CD4-positive, alpha-beta T cell (primary cell): Measurements from ENCODE around the gene ONECUT3. TPM values are rescaled to one million over a fixed set of nuclear protein-coding genes. Genes with fewer than 3 reads are reported as not detected.

ENCODE experiments used
- ATAC-seq: fragments of 200-7000 bp; cut with Tn5 transposase; one replicate; pipeline ENCODE4 v1.10.0; 2022; ENCODE audit warnings: mild to moderate bottlenecking; ENCODE audit not compliant: poor library complexity
- CTCF ChIA-PET: fragments of 350-600 bp; sonication (Branson Sonifier 250); formaldehyde crosslinking; loops from one replicate; lab custom pipeline; 2021; ENCODE audit warnings: antibody characterized with exemption, inconsistent platforms; lab: Charles Lee
- POLR2A ChIA-PET: fragments of 350-600 bp; sonication (Branson Sonifier 250); formaldehyde crosslinking; loops from one replicate; lab custom pipeline; 2021; ENCODE audit warnings: antibody characterized with exemption, inconsistent platforms; lab: Charles Lee
- DNase-seq, 14 experiments: peaks; one replicate each; pipeline ENCODE4 v3.0.0-alpha.2; 2013 to 2020; ENCODE audit warnings: mixed read lengths in 2 of 14
- H3K27ac ChIP-seq, 2 donors: one replicate each; pipeline versions ENCODE4 v1.5.1 to v1.7.0; 2013; ENCODE audit warnings: low read length in 2 of 2, low read depth in 1 of 2, mild to moderate bottlenecking in 1 of 2
- H3K27me3 ChIP-seq, 2 experiments: 1 replicate in 1 of 2; 2 replicates in 1 of 2; pipeline versions ENCODE4 v1.6.1 to v1.7.0; 2013; ENCODE audit warnings: low read length in 2 of 2, control low read depth in 1 of 2, mild to moderate bottlenecking in 1 of 2, moderate library complexity in 1 of 2; ENCODE audit not compliant: insufficient read depth in 2 of 2, control insufficient read depth in 1 of 2
- H3K36me3 ChIP-seq: one replicate; pipeline ENCODE4 v1.6.1; 2013; ENCODE audit warnings: low read length, control low read depth; ENCODE audit not compliant: insufficient read depth
- H3K4me1 ChIP-seq: one replicate; pipeline ENCODE4 v1.6.1; 2013; ENCODE audit warnings: low read length, control low read depth; ENCODE audit not compliant: insufficient read depth
- H3K4me3 ChIP-seq: one replicate; pipeline ENCODE4 v1.5.1; 2013; ENCODE audit warnings: mild to moderate bottlenecking, low read length, moderate library complexity
- H3K9me3 ChIP-seq, 2 experiments: 1 replicate in 1 of 2; 2 replicates in 1 of 2; pipeline versions ENCODE4 v1.6.1 to v1.7.0; 2013; ENCODE audit warnings: low read length in 2 of 2, mild to moderate bottlenecking in 2 of 2, control low read depth in 1 of 2, moderate library complexity in 1 of 2; ENCODE audit not compliant: control insufficient read depth in 1 of 2, insufficient read depth in 1 of 2
- H3K27ac Mint-ChIP-seq: one replicate; pipeline ENCODE4 v1.8.0; 2020; ENCODE audit warnings: mixed read lengths
- H3K27me3 Mint-ChIP-seq: one replicate; pipeline ENCODE4 v1.8.0; 2021; ENCODE audit warnings: mixed read lengths
- H3K36me3 Mint-ChIP-seq: one replicate; pipeline ENCODE4 v1.8.0; 2021; ENCODE audit warnings: low read depth, mixed read lengths
- H3K4me1 Mint-ChIP-seq: one replicate; pipeline ENCODE4 v1.8.0; 2021; ENCODE audit warnings: low read depth, mixed read lengths
- H3K4me3 Mint-ChIP-seq: one replicate; pipeline ENCODE4 v1.8.0; 2020; ENCODE audit warnings: mild to moderate bottlenecking, mixed read lengths
- H3K9me3 Mint-ChIP-seq: one replicate; pipeline ENCODE4 v1.8.0; 2020; ENCODE audit warnings: mixed read lengths
- intact Hi-C, 2 experiments: fragments of 100-400 bp; cut with DNase I in 1 of 2; cut with micrococcal nuclease in 1 of 2; formaldehyde crosslinking; loops; one replicate each; pipeline versions ENCODE4 v1.15.1 to v1.9.0; 2023 to 2025; cut with DNase I, micrococcal nuclease
- total RNA-seq, 174 experiments: library from RNA in 2 of 174; stranded (reverse) in 2 of 174; gene quantifications; one replicate each; pipeline ENCODE4 v1.2.3 and lab custom pipeline; 2021 to 2026
- TF ChIP-seq, protein P1 (sequence below): fragments of 200-600 bp; IDR thresholded peaks from one replicate; pipeline ENCODE4 v1.8.0; 2022; ENCODE audit warnings: antibody characterized with exemption, mild to moderate bottlenecking

ONECUT3 gene
- total RNA-seq, 2 experiments from 2014 or later = not detected

DNA sequence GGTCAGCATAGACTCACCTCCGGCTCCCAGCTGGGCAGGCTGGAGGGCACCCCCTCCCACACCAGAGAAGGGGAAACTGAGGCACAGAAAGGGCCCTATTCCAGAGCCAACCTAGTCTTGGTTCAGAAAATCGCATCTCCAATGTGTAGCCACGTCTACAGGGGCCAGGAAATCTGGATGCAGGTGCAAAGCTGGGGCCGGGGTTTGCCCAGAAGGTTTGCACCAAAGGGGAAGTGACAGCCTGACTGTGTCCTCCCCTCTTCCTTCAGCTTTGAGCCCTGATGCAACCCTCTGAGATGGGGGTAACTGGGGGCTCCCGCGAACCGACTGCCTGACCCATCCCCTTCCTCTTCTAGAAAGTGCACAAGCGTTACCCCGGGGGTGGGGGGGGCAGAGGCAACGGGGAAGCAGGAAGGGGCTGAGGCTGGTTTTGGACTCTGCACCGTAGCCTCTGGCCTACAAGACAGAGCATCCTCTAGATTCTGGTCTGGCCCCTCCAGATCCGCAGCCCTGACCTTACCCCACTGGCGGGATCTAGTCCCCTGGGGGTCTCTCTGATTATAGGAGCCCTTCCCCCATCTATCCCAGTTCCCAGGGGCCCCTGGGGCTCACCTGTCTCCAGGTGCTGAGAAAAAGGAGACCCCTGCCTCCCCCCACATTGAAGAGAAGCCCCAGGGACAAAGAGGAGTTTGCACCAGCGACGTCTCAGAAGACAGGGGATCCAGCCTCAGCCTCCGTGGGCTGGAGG lies 1.1 kb upstream of the ONECUT3 start:
- Histone ChIP-seq H3K36me3 (no peaks in the 10 kb centered on the region), H3K4me1 (peaks cover 51% of the 10 kb centered on the region), H3K9me3 (peaks cover 0 to 56% of the 10 kb centered on the region in 2 experiments), H3K27ac (no peak overlapping the region), H3K4me3 (no peak overlapping the region), H3K27me3 (peaks cover 71 to 79% of the 10 kb centered on the region in 2 experiments)
- CTCF ChIA-PET = no interaction called here
- POLR2A ChIA-PET = no interaction called here
- ATAC-seq (no peak), DNase-seq (no peak)
- Mint-ChIP-seq H3K27ac (no peak overlapping the region), H3K9me3 (no peaks in the 10 kb centered on the region), H3K27me3 (peaks cover 61% of the 10 kb centered on the region), H3K36me3 (no peaks in the 10 kb centered on the region), H3K4me3 (no peak overlapping the region), H3K4me1 (peaks cover 9% of the 10 kb centered on the region)
- TF ChIP-seq, protein P1, sequence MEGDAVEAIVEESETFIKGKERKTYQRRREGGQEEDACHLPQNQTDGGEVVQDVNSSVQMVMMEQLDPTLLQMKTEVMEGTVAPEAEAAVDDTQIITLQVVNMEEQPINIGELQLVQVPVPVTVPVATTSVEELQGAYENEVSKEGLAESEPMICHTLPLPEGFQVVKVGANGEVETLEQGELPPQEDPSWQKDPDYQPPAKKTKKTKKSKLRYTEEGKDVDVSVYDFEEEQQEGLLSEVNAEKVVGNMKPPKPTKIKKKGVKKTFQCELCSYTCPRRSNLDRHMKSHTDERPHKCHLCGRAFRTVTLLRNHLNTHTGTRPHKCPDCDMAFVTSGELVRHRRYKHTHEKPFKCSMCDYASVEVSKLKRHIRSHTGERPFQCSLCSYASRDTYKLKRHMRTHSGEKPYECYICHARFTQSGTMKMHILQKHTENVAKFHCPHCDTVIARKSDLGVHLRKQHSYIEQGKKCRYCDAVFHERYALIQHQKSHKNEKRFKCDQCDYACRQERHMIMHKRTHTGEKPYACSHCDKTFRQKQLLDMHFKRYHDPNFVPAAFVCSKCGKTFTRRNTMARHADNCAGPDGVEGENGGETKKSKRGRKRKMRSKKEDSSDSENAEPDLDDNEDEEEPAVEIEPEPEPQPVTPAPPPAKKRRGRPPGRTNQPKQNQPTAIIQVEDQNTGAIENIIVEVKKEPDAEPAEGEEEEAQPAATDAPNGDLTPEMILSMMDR = no peak
- intact Hi-C loops = no loop called here

DNA sequence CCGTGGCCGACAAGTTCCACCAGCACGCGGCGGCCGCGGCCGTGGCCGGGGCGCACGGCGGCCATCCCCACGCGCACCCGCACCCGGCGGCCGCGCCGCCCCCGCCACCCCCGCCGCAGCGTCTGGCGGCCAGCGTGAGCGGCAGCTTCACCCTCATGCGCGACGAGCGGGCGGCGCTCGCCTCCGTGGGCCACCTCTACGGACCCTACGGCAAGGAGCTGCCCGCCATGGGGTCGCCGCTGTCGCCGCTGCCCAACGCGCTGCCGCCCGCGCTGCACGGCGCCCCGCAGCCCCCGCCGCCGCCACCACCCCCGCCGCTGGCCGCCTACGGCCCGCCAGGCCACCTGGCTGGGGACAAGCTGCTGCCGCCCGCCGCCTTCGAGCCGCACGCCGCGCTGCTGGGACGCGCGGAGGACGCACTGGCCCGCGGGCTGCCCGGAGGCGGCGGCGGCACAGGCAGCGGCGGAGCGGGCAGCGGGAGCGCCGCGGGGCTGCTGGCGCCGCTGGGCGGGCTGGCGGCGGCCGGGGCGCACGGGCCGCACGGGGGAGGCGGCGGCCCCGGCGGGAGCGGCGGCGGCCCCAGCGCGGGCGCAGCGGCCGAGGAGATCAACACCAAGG lies 821 bp downstream of the ONECUT3 start:
- Histone ChIP-seq H3K9me3 (peaks cover 0 to 50% of the 10 kb centered on the region in 2 experiments), H3K27ac (no peak overlapping the region), H3K36me3 (no peaks in the 10 kb centered on the region), H3K4me3 (no peak overlapping the region), H3K27me3 (peaks cover 70 to 78% of the 10 kb centered on the region in 2 experiments), H3K4me1 (peaks cover 41% of the 10 kb centered on the region)
- Mint-ChIP-seq H3K4me1 (peaks cover 5% of the 10 kb centered on the region), H3K27ac (no peak overlapping the region), H3K4me3 (no peak overlapping the region), H3K36me3 (no peaks in the 10 kb centered on the region), H3K9me3 (no peaks in the 10 kb centered on the region), H3K27me3 (peaks cover 58% of the 10 kb centered on the region)
- POLR2A ChIA-PET = no interaction called here
- TF ChIP-seq, protein P1 = no peak
- no peak for DNase-seq
- ATAC-seq = no peak
- CTCF ChIA-PET = no interaction called here
- intact Hi-C loops = no loop called here

DNA sequence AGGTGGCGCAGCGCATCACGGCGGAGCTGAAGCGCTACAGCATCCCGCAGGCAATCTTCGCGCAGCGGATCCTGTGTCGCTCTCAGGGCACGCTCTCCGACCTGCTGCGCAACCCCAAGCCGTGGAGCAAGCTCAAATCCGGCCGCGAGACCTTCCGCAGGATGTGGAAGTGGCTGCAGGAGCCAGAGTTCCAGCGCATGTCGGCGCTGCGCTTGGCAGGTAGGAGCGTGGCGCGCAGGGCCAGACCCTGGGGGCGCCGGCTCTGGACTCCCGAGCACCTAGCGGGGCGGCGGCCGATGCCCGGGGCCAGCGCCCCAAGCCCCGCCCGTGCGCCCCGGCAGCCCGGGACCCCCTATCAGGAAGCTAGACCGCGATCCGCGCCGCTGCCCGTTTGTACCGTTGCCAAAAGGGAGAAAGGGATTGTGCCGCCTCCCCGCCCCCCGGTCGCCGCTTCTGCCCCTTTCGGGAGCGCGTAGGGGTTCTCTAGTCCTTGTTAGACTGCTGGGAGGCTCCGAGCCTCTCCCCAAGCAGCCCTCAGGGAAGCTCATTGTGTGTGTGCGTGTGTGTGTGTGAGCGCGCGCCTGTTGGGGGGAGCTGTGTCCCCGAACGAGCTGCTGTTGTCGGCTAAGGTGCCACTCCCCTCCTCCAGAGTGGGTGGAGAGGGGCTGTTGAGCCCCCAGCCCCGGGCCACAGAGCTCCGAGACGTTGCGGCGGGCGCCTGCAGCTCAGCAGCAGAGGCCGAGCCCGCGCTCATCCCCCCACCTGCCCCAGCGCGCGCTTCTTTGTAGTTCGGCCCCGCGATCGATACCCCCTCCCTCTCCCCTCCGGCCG lies 1.5 kb downstream of the ONECUT3 start:
- Mint-ChIP-seq H3K9me3 (no peaks in the 10 kb centered on the region), H3K27ac (no peak overlapping the region), H3K36me3 (no peaks in the 10 kb centered on the region), H3K4me3 (no peak overlapping the region), H3K27me3 (peaks cover 64% of the 10 kb centered on the region), H3K4me1 (peaks cover 5% of the 10 kb centered on the region)
- Histone ChIP-seq H3K27ac (no peak overlapping the region), H3K4me1 (peaks cover 33% of the 10 kb centered on the region), H3K4me3 (no peak overlapping the region), H3K36me3 (no peaks in the 10 kb centered on the region), H3K9me3 (peaks cover 0 to 45% of the 10 kb centered on the region in 2 experiments), H3K27me3 (peaks cover 71 to 78% of the 10 kb centered on the region in 2 experiments)
- intact Hi-C loops = no loop called here
- ChIA-PET POLR2A (no interaction called here), CTCF (no interaction called here)
- TF ChIP-seq, protein P1 = no peak
- ATAC-seq = no peak
- DNase-seq = no peak
